Aortic smooth muscle cell (primary cell): ENCODE measurements around the gene GABARAPL2. TPM values are rescaled to one million over a fixed set of nuclear protein-coding genes. Genes with fewer than 3 reads are reported as not detected.

ENCODE experiments used
- total RNA-seq: library from RNA; depleted of rRNA; stranded (reverse); fragments of >200 nt; gene quantifications from 2 replicates; pipeline ENCODE4 v1.2.3, GENCODE V29; 2014

Gene GABARAPL2
- total RNA-seq: 38.8 and 52.6 TPM in 2 replicates

DNA sequence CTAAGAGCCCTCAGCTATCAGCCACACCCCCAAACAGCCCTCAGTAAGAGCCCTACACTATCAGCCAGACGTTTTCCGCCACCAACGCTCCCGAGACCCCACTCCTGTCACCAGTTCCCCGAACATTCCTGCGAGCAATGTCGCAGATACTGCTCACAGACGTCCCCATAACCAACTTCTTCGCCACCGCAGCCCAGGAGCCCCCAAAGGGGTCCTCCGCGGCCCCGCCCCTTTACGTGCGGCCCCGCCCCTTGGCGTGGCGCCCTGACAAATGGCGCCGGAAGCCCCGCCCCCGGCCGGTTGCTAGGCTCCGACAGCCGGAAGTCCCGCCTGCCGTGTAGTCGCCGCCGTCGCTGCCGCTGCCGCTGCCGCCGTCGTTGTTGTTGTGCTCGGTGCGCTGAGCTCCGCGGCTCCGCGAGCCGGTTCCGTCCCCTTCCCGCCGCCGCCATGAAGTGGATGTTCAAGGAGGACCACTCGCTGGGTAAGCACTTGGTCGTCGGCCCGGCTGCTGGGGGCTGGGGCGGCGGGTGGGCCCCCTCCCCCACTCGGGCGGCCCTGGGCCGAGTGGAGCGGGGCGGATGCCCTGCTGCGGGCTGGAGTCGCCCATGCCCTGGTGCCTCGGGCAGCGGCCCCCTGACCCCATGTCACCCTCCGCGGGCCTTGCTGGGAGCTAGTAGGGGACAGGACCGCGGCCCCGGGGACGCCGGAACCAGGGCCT is at the start of gene GABARAPL2:
TSS of gene GABARAPL2 (plus strand) at position 340 of the 718 bp plus-strand sequence. CDS start at position 448, 108 bp downstream.

DNA sequence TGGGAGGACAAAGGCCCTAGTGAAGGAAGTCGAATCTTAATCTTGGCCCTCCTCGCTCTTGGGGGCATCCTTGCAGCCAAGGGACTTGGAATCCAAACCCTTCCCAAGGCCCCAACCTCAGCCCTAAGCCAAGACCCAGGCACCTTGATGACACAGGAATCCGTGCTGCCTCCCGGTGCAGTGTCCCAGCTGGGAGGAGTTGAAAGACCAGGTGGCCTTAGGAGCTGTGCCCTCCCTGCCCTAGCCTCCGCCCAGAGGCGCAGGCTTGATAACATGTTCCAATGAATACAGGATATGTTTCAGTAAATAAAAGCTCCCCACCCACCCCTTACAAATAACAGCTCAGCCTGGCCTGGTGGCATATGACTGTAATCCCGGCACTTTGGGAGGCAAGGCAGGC is 30.3 kb upstream of the GABARAPL2 start, which contains the start of gene CHST5:
TSS of gene CHST5 (minus strand) at position 208 of the 400 bp plus-strand sequence. CDS start 5,724 bp downstream, outside the sequence.

GRCh38 chr16:75555707-75556430 is 10.3 kb upstream of the GABARAPL2 start, which contains the start of gene TMEM231:
Gene TMEM231 (minus strand): TSS chr16:75556252. CDS start chr16:75556209, 43 bp downstream.

DNA sequence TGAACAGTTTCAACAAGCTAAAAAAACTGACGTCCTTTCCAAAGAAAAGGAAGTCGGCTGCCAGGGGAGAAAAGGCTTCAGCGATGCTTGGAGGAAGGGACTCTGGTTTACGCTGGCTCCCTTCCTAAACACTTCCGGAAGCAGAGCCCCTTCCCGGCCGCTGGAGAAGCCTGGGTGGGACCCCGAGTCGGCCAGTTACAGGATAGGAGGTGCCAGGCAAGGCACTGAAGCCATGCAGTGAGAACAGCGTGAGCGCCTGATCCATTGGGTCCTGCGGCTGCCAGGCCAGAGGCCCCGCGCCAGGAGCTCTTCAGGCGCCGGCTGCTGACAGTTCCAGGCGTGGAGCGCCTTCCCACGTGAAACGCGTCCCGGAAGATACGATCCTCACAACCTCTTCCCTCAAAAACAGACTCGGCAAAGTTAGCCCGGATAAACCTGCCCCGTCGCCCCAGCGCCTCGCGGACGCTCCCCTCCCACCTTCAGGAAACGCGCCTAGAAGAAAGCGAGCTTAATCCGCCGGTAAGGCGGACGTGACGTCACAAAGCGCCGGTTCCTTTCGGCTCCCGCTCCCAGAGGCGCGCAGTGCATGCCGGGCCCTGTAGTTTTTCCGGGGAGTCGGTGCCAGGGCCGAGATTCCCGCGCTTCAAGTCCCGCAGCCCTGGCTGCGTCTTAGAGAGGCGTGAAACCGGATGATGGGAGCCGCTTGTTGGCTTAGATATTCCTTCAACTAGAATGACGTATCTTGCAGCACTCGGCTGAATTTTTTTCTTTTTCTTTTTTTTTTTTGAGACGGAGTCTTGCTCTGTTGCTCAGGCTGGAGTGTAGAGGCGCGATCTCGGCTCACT is 56.8 kb downstream of the GABARAPL2 start, which contains the start of gene ADAT1:
TSS of gene ADAT1 (minus strand) at position 521 of the 845 bp plus-strand sequence. CDS start 2,482 bp downstream, outside the sequence.

Other genes starting within 250 kb of the GABARAPL2 start
- gene CFDP1, start 132.9 kb upstream of the GABARAPL2 start, total RNA-seq: 50.1 and 53.6 TPM in 2 replicates
- gene TMEM170A, start 101.7 kb upstream of the GABARAPL2 start, total RNA-seq: 9.5 and 11.9 TPM in 2 replicates
- 0.31 and 0.92 TPM in 2 replicates for gene CHST6, start 70.9 kb upstream of the GABARAPL2 start, total RNA-seq
- gene CHST5, start 30.3 kb upstream of the GABARAPL2 start, total RNA-seq: 0.13 TPM in 1 of 2 replicates, not detected in the other
- 12.0 and 15.5 TPM in 2 replicates for gene TMEM231, start 10.1 kb upstream of the GABARAPL2 start, total RNA-seq
- 35.8 and 57.1 TPM in 2 replicates for gene ADAT1, start 56.9 kb downstream of the GABARAPL2 start, total RNA-seq
- gene KARS1, start 81.3 kb downstream of the GABARAPL2 start, total RNA-seq: 135 and 143 TPM in 2 replicates
- 50.1 and 50.7 TPM in 2 replicates for gene TERF2IP, start 81.4 kb downstream of the GABARAPL2 start, total RNA-seq
- not detected in 2 replicates for gene CPHXL2, start 110.6 kb downstream of the GABARAPL2 start, total RNA-seq
- not detected in 2 replicates for gene DUXB, start 135.1 kb downstream of the GABARAPL2 start, total RNA-seq
- gene CPHXL, start 160.1 kb downstream of the GABARAPL2 start, total RNA-seq: not detected in 2 replicates